Keratinocyte (primary cell): Measurements from ENCODE around the gene SMYD3.

Source experiments
- CTCF ChIP-seq, 3 experiments: IDR thresholded peaks in 1 of 3; conservative IDR thresholded peaks in 1 of 3; optimal IDR thresholded peaks in 1 of 3; 2 replicates in 2 of 3; 3 replicates in 1 of 3; pipeline versions ENCODE3 to v1.5.1; 2011; ENCODE audit warnings: low read length in 3 of 3, mild to moderate bottlenecking in 3 of 3, moderate library complexity in 2 of 3, control low read depth in 1 of 3, inconsistent platforms in 1 of 3; ENCODE audit not compliant: insufficient read depth in 2 of 3; ENCODE audit errors: extremely low read depth in 1 of 3
- EZH2 ChIP-seq: IDR thresholded peaks from one replicate; pipeline ENCODE4 v1.6.1; 2012; ENCODE audit warnings: inconsistent platforms, mild to moderate bottlenecking, low read length, moderate library complexity

GRCh38 chr1:245829826-245830225 lies 677.3 kb downstream of the SMYD3 start:
- TF ChIP-seq CTCF (optimal IDR thresholded peaks at IDR 0.05 in 1 of 3, IDR thresholded peaks at IDR 0.05 in 1 of 3, conservative IDR thresholded peaks at IDR 0.05 in 1 of 3; ENCODE audit: extremely low read depth in 1 of 3, insufficient read depth in 2 of 3, low read length in 3 of 3) (no peak), EZH2 (no peak)
